Measurements from ENCODE around the gene CFAP100.

- TF ChIP-seq CTCF (conservative IDR thresholded peaks at IDR 0.05 in 1 of 2, IDR thresholded peaks at IDR 0.05 in 1 of 2; ENCODE audit: extremely low read depth in 1 of 2, insufficient read depth in 1 of 2, low read depth in 1 of 2, low read length in 2 of 2): no peak
- no peak for TF ChIP-seq EZH2 (IDR thresholded peaks at IDR 0.05; ENCODE audit: borderline replicate concordance, low read length)
These were observed 23.5 kb upstream of the CFAP100 start for GRCh38 chr3:126371096-126371705.
